Panc1 (cell line): ENCODE results near the gene LUZP2. TPM values are rescaled to one million over a fixed set of nuclear protein-coding genes. Genes with fewer than 3 reads are reported as not detected.
"Not testable (repeated sequence)": the region's sequence is repeated elsewhere in the genome, so short reads cannot be mapped to it uniquely, and the experiment has no call there.

Experiments
- ATAC-seq: fragments of 200-7000 bp; cut with Tn5 transposase; 2 replicates; pipeline ENCODE4 v1.9.1; 2020; ENCODE audit warnings: mild to moderate bottlenecking, moderate library complexity
- BruUV-seq: library from RNA; stranded (reverse); fragments of 400-500 nt; replicated peaks from 2 replicates; lab custom pipeline; 2021; lab: Mats Ljungman, UMichigan
- CTCF ChIA-PET: fragments of 300-600 bp; sonication (Branson Sonifier 250); formaldehyde crosslinking; loops from one replicate; lab custom pipeline; 2022; ENCODE audit warnings: antibody characterized with exemption; lab: Charles Lee
- POLR2A ChIA-PET: fragments of 300-600 bp; sonication (Branson Sonifier 250); formaldehyde crosslinking; loops from one replicate; lab custom pipeline; 2022; ENCODE audit warnings: antibody characterized with exemption; lab: Charles Lee
- DNase-seq: peaks from one replicate; pipeline ENCODE4 v3.0.0-alpha.2; 2010; ENCODE audit warnings: low read depth, low spot score
- H3K27ac ChIP-seq: 2 replicates; pipeline ENCODE4 v1.5.1; 2011; ENCODE audit warnings: mild to moderate bottlenecking, low read length, inconsistent platforms
- H3K27me3 ChIP-seq: fragments of 200-500 bp; sonication (Bioruptor generic); 2 replicates; pipeline ENCODE4 v1.6.0; 2014; ENCODE audit warnings: low read length, inconsistent platforms; ENCODE audit not compliant: control insufficient read depth, insufficient read depth
- H3K36me3 ChIP-seq: fragments of 200-500 bp; sonication (Bioruptor generic); 2 replicates; pipeline ENCODE4 v1.5.1; 2014; ENCODE audit warnings: inconsistent platforms, mild to moderate bottlenecking, low read length, moderate library complexity; ENCODE audit not compliant: control insufficient read depth, insufficient read depth
- H3K4me1 ChIP-seq: 2 replicates; pipeline ENCODE4 v1.5.1; 2011; ENCODE audit warnings: inconsistent platforms, mild to moderate bottlenecking, low read length, moderate library complexity; ENCODE audit not compliant: control insufficient read depth, insufficient read depth
- H3K4me3 ChIP-seq, 2 experiments: 2 replicates each; pipeline ENCODE4 v1.5.1; 2011 to 2012; ENCODE audit warnings: low read depth in 2 of 2, low read length in 2 of 2, mild to moderate bottlenecking in 2 of 2, inconsistent platforms in 1 of 2, moderate library complexity in 1 of 2
- H3K9me3 ChIP-seq: fragments of 200-500 bp; sonication (Bioruptor generic); 2 replicates; pipeline ENCODE4 v1.5.1; 2014; ENCODE audit warnings: low read depth, mild to moderate bottlenecking, inconsistent platforms, low read length, moderate library complexity; ENCODE audit not compliant: control insufficient read depth, insufficient read depth
- POLR2AphosphoS5 ChIP-seq: IDR thresholded peaks from 2 replicates; pipeline ENCODE4 v1.6.1; 2012; ENCODE audit warnings: mild to moderate bottlenecking, low read depth, low read length, moderate library complexity
- SIN3A ChIP-seq: IDR thresholded peaks from 2 replicates; pipeline ENCODE4 v1.6.1; 2012; ENCODE audit warnings: low read depth, mild to moderate bottlenecking, low read length, moderate library complexity, borderline replicate concordance; ENCODE audit not compliant: insufficient read depth
- TCF7L2 ChIP-seq: IDR thresholded peaks from 2 replicates; pipeline ENCODE4 v1.6.1; 2011; ENCODE audit warnings: mild to moderate bottlenecking, low read depth, low read length, inconsistent platforms
- in situ Hi-C: cut with HindIII; loops from 2 replicates; pipeline ENCODE4 v1.10.0; 2016; ENCODE audit warnings: low sequenced_read_pairs, low pct_unique_long_range_greater_than_20kb
- intact Hi-C: fragments of 100-400 bp; cut with micrococcal nuclease; formaldehyde crosslinking; loops from one replicate; pipeline ENCODE4 v1.10.0; 2022; ENCODE audit not compliant: unreplicated experiment
- total RNA-seq: library from RNA; stranded (reverse); gene quantifications from one replicate; pipeline ENCODE4 v1.2.1, GENCODE V29; 2021; ENCODE audit not compliant: unreplicated experiment
- TF ChIP-seq, protein P1 (sequence below), 2 experiments: IDR thresholded peaks; 2 replicates each; pipeline ENCODE4 v1.6.1; 2011 to 2012; ENCODE audit warnings: low read depth in 2 of 2, control low read depth in 1 of 2, low read length in 1 of 2, mild to moderate bottlenecking in 1 of 2, moderate library complexity in 1 of 2; ENCODE audit not compliant: insufficient read depth in 1 of 2
- TF ChIP-seq, protein P2 (sequence below): fragments of 450-650 bp; IDR thresholded peaks from 2 replicates; pipeline ENCODE4 v1.5.1; 2017; ENCODE audit warnings: mild to moderate bottlenecking

The LUZP2 gene
- total RNA-seq, 1 experiment from 2014 or later, result 0.18 TPM

DNA sequence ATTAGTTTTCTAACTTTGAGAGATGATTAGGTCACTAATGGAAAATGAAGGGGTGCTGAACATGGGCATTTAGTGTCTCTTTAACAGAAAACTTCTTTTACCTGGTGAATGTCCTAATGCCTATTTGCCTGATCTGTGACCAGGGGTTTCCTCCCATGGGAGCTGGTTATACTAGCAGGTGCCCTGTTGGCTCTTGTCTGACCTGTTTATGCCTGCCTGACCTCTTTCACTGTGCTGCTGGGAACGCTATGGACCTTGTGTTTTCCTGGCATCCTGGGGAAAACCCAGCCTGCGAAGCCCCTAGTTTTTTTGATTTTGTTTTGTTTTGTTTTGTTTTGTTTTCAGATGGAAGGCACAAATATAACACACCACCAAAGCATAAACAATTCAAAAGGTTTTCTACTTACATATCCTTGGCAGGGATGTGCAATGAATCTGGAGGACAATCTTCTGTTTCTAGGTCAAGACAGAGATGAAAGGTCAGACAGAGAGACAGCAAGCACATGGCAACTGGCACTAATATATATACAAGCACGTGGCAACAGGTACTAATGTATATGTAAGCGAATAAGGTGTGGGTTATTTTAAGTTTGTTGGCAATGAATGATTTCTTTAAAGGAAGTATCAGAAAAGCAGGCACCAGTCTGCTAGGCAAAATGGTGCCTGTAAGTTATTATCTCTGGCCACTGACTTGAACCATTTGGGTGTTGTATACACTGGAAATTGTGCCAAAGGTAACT, 390.2 kb downstream of the LUZP2 start:
- intact Hi-C loops (no loop called here), in situ Hi-C loops (no loop called here)
- H3K4me3 ChIP-seq, result no peak overlapping the region
- no peak for DNase-seq
- H3K4me1 ChIP-seq, result no peaks in the 10 kb centered on the region
- no peaks in the 10 kb centered on the region for H3K27me3 ChIP-seq
- ATAC-seq, result no peak
- H3K27ac ChIP-seq, result no peak overlapping the region
- BruUV-seq, result no TSS peak
- ChIA-PET POLR2A (no interaction called here), CTCF (no interaction called here)
- no peaks in the 10 kb centered on the region for H3K36me3 ChIP-seq
- TF ChIP-seq SIN3A, result no peak
- TF ChIP-seq, protein P1, sequence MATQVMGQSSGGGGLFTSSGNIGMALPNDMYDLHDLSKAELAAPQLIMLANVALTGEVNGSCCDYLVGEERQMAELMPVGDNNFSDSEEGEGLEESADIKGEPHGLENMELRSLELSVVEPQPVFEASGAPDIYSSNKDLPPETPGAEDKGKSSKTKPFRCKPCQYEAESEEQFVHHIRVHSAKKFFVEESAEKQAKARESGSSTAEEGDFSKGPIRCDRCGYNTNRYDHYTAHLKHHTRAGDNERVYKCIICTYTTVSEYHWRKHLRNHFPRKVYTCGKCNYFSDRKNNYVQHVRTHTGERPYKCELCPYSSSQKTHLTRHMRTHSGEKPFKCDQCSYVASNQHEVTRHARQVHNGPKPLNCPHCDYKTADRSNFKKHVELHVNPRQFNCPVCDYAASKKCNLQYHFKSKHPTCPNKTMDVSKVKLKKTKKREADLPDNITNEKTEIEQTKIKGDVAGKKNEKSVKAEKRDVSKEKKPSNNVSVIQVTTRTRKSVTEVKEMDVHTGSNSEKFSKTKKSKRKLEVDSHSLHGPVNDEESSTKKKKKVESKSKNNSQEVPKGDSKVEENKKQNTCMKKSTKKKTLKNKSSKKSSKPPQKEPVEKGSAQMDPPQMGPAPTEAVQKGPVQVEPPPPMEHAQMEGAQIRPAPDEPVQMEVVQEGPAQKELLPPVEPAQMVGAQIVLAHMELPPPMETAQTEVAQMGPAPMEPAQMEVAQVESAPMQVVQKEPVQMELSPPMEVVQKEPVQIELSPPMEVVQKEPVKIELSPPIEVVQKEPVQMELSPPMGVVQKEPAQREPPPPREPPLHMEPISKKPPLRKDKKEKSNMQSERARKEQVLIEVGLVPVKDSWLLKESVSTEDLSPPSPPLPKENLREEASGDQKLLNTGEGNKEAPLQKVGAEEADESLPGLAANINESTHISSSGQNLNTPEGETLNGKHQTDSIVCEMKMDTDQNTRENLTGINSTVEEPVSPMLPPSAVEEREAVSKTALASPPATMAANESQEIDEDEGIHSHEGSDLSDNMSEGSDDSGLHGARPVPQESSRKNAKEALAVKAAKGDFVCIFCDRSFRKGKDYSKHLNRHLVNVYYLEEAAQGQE (IDR thresholded peaks at IDR 0.05; ENCODE audit: insufficient read depth in 1 of 2, low read depth in 2 of 2, low read length in 1 of 2), result no peak
- TF ChIP-seq TCF7L2, result no peak
- TF ChIP-seq, protein P2, sequence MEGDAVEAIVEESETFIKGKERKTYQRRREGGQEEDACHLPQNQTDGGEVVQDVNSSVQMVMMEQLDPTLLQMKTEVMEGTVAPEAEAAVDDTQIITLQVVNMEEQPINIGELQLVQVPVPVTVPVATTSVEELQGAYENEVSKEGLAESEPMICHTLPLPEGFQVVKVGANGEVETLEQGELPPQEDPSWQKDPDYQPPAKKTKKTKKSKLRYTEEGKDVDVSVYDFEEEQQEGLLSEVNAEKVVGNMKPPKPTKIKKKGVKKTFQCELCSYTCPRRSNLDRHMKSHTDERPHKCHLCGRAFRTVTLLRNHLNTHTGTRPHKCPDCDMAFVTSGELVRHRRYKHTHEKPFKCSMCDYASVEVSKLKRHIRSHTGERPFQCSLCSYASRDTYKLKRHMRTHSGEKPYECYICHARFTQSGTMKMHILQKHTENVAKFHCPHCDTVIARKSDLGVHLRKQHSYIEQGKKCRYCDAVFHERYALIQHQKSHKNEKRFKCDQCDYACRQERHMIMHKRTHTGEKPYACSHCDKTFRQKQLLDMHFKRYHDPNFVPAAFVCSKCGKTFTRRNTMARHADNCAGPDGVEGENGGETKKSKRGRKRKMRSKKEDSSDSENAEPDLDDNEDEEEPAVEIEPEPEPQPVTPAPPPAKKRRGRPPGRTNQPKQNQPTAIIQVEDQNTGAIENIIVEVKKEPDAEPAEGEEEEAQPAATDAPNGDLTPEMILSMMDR, result no peak
- no peak for TF ChIP-seq POLR2AphosphoS5
- H3K9me3 ChIP-seq, result no peaks in the 10 kb centered on the region

DNA sequence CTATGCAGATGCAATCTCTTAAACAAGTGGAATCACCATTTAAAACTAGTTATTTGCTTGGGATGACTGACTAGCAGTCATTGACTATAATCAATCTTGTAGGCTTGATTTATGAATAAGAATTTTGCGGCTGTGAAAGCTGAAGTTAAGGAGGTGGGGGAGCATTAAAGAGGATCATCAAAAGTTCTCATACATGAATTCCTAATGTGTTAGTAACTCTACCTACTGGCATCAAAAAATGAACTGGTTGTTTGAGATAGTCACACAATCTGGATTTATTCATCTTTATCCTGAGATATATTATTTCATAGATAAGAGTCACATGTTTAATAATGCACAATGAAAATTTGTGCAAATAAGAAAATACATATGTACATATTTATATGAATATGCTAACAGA, 393.6 kb downstream of the LUZP2 start:
- H3K4me1 ChIP-seq, result no peaks in the 10 kb centered on the region
- no peaks in the 10 kb centered on the region for H3K9me3 ChIP-seq
- ATAC-seq (no peak), DNase-seq (no peak)
- in situ Hi-C loops, result no loop called here
- POLR2A ChIA-PET, result no interaction called here
- BruUV-seq, result no TSS peak
- intact Hi-C loops, result no loop called here
- no peaks in the 10 kb centered on the region for H3K36me3 ChIP-seq
- CTCF ChIA-PET, result no interaction called here
- H3K4me3 ChIP-seq, result no peak overlapping the region
- TF ChIP-seq SIN3A (no peak), TCF7L2 (no peak), POLR2AphosphoS5 (no peak)
- TF ChIP-seq, protein P2, result no peak
- TF ChIP-seq, protein P1 (IDR thresholded peaks at IDR 0.05; ENCODE audit: insufficient read depth in 1 of 2, low read depth in 2 of 2, low read length in 1 of 2), result no peak
- no peak overlapping the region for H3K27ac ChIP-seq
- H3K27me3 ChIP-seq, result no peaks in the 10 kb centered on the region

DNA sequence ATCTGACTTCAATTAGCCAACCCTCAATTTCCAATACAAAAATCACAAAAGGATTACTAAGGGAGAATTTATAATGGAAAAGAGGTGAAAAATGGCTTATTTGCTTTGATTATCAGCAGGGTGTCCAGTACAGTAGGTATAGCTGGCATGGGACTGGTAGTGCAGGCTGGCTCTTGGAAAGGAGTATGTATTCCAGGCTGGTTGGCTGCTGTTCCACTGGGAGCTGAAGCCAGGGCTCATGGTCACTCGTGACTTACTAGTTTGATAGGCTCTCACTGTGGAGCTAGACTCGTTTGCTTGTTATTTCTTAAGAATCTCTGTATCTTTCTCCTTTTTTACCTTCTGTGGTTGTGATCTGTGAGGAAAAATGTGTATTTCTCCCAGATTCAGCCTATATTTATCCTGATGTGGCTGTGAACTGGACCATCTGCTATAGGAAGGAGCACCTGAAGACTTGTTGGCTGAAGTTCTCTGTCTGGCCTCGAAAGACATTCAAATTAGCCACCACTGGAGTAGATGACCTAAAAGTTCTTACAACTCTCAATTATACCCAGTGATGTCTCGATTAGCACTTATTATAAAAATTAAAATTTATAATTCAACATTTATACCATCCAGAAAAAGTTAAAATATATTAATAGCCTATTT, 395.1 kb downstream of the LUZP2 start:
- H3K27me3 ChIP-seq, CTCF ChIA-PET, in situ Hi-C loops, DNase-seq, H3K36me3 ChIP-seq, H3K4me1 ChIP-seq, intact Hi-C loops, POLR2A ChIA-PET, H3K4me3 ChIP-seq, H3K27ac ChIP-seq, H3K9me3 ChIP-seq, ATAC-seq, BruUV-seq: not testable (repeated sequence)
